ENCODE measurements around the gene ZMYND15. TPM values are rescaled to one million over a fixed set of nuclear protein-coding genes. Genes with fewer than 3 reads are reported as not detected.

The ZMYND15 gene
- total and polyA plus RNA-seq, 2 of the 4 experiments (the other 2 are of a cell fraction): 0.07 TPM; not detected in 1

GRCh38 chr17:4693416-4693815 lies 46.2 kb upstream of the ZMYND15 start:
- POLR2A ChIA-PET (ENCODE audit: unreplicated experiment): no interaction called here
- Histone ChIP-seq H3K79me1 (ENCODE audit: low read depth in 1 of 2, low read length in 2 of 2) (peaks cover 12 to 52% of the 10 kb centered on the region in 2 experiments), H2BK15ac (ENCODE audit: low read depth, low read length) (no peak overlapping the region), H4K91ac (ENCODE audit: insufficient read depth, low read depth, low read length) (no peak overlapping the region), H3K27me3 (ENCODE audit: control insufficient read depth, insufficient read depth, low read length) (no peaks in the 10 kb centered on the region), H4K20me1 (ENCODE audit: insufficient read depth, low read length) (peaks cover 21% of the 10 kb centered on the region), H3K18ac (ENCODE audit: low read depth, low read length) (no peak overlapping the region), H3K27ac (ENCODE audit: insufficient read depth, low read length) (no peak overlapping the region), H4K5ac (ENCODE audit: low read depth, low read length) (no peak overlapping the region), H2BK20ac (ENCODE audit: low read depth, low read length) (no peak overlapping the region), H3K14ac (replicated peaks; ENCODE audit: low read depth, low read length) (no peak overlapping the region), H3K4ac (ENCODE audit: low read depth, low read length) (no peak overlapping the region), H2BK5ac (ENCODE audit: low read depth, low read length, poor library complexity, severe bottlenecking) (no peak overlapping the region), H3K36me3 (ENCODE audit: control insufficient read depth, insufficient read depth, low read length) (peaks cover 14% of the 10 kb centered on the region), H2AFZ (replicated peaks; ENCODE audit: low read length, poor library complexity) (no peak overlapping the region), H4K8ac (ENCODE audit: low read depth in 2 of 2, low read length in 2 of 2) (no peak overlapping the region), H2AK9ac (replicated peaks; ENCODE audit: low read depth, low read length, poor library complexity) (no peak overlapping the region), H3K9ac (ENCODE audit: low read depth, low read length) (no peak overlapping the region), H3K4me1 (ENCODE audit: control insufficient read depth, insufficient read depth, low read length) (peaks cover 2% of the 10 kb centered on the region; the same call in 1 of the 2 replicates), H2AK5ac (ENCODE audit: low read depth, low read length) (no peak overlapping the region), H3K56ac (ENCODE audit: extremely low read depth, insufficient read depth, low read length) (no peak overlapping the region), H3K9me3 (ENCODE audit: control insufficient read depth, insufficient read depth, low read length) (no peaks in the 10 kb centered on the region), H3K23ac (ENCODE audit: low read depth, low read length) (no peak overlapping the region), H3K4me3 (ENCODE audit: insufficient read depth, low read depth, low read length) (no peak overlapping the region), H2BK120ac (ENCODE audit: low read depth, low read length) (no peak overlapping the region), H3K9me1 (ENCODE audit: insufficient read depth, low read length) (peaks cover 10% of the 10 kb centered on the region; the same call in 1 of the 2 replicates), H3K4me2 (ENCODE audit: low read depth, low read length) (no peak overlapping the region)
- no TSS peak for BruUV-seq (replicated peaks)
- WGBS, 2 experiments (ENCODE audit: extremely low coverage in 2 of 2, insufficient read length in 1 of 2): 60% methylated on average over 3 of the region's 9 CpGs; no CpG with 5 or more reads in 1 of the 2 experiments
- no peak for TF ChIP-seq CHD1 (IDR thresholded peaks at IDR 0.05; ENCODE audit: low read depth, low read length)
- TF ChIP-seq CTCF (conservative IDR thresholded peaks at IDR 0.05; ENCODE audit: low read depth, low read length): no peak
- TF ChIP-seq CEBPB (IDR thresholded peaks at IDR 0.05; ENCODE audit: low read depth, low read length): no peak
- no peak for TF ChIP-seq MXI1 (IDR thresholded peaks at IDR 0.05; ENCODE audit: borderline replicate concordance, low read depth, low read length)
- no peak for TF ChIP-seq BHLHE40 (IDR thresholded peaks at IDR 0.05; ENCODE audit: low read depth, low read length)
- no peak for TF ChIP-seq NFE2L2 (IDR thresholded peaks at IDR 0.05; ENCODE audit: low read depth, low read length)
- no peak for TF ChIP-seq POLR2A (IDR thresholded peaks at IDR 0.05; ENCODE audit: low read depth, low read length)
- no peak for TF ChIP-seq SMC3 (IDR thresholded peaks at IDR 0.05; ENCODE audit: low read depth, low read length)
- no peak for TF ChIP-seq RFX5 (IDR thresholded peaks at IDR 0.05; ENCODE audit: low read depth, low read length)
- TF ChIP-seq FOS (IDR thresholded peaks at IDR 0.05; ENCODE audit: low read depth, low read length): no peak
- TF ChIP-seq MAFK (IDR thresholded peaks at IDR 0.05; ENCODE audit: low read depth, low read length): no peak
- TF ChIP-seq ELK1 (IDR thresholded peaks at IDR 0.05; ENCODE audit: borderline replicate concordance, low read depth, low read length): no peak
- CTCF ChIA-PET: no interaction called here
- intact Hi-C loops (cut with micrococcal nuclease) (no loop called here), in situ Hi-C loops (cut with MboI; ENCODE audit: low sequenced_read_pairs) (no loop called here), dilution Hi-C loops (cut with HindIII; ENCODE audit: low sequenced_read_pairs, unreplicated experiment) (no loop called here)
- ATAC-seq (ENCODE audit: low read depth) (no peak), DNase-seq (no peak)
